Upper lobe of left lung (tissue), 4 donors: ENCODE measurements around the gene HIRA.

Source experiments
- POLR2AphosphoS5 ChIP-seq, 2 donors: sonication (generic); formaldehyde crosslinking; IDR thresholded peaks; one replicate each; pipeline ENCODE4 v1.5.1; 2017; ENCODE audit warnings: antibody characterized with exemption in 2 of 2
- TF ChIP-seq, protein P1 (sequence below), 6 experiments: fragments of 450-650 bp in 4 of 6; fragments of 200-600 bp in 2 of 6; sonication (generic) in 2 of 6; IDR thresholded peaks; one replicate each; pipeline ENCODE4 v1.5.1; 2016 to 2019; ENCODE audit warnings: antibody characterized with exemption in 6 of 6

DNA sequence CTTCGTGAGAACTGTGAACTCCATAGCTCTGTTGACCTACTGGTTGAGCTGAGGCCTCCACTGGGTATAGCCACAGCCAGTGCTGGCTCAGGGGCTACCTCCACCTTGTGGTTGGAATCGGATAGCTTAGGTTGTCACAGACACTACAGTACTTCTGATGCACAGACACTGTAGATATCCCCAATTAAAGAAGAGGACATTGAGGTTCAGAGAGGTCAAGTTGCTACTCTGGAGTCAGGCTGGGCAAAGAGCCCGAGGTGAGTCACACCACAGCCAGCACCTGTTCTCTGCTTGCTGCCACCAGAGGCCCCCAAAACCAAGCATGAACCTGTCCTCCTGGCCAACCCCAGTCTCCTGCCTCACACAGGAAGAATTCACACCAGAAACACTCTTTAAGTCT lies 42.0 kb upstream of the HIRA start:
- TF ChIP-seq POLR2AphosphoS5 (IDR thresholded peaks at IDR 0.05) = no peak
- TF ChIP-seq, protein P1, sequence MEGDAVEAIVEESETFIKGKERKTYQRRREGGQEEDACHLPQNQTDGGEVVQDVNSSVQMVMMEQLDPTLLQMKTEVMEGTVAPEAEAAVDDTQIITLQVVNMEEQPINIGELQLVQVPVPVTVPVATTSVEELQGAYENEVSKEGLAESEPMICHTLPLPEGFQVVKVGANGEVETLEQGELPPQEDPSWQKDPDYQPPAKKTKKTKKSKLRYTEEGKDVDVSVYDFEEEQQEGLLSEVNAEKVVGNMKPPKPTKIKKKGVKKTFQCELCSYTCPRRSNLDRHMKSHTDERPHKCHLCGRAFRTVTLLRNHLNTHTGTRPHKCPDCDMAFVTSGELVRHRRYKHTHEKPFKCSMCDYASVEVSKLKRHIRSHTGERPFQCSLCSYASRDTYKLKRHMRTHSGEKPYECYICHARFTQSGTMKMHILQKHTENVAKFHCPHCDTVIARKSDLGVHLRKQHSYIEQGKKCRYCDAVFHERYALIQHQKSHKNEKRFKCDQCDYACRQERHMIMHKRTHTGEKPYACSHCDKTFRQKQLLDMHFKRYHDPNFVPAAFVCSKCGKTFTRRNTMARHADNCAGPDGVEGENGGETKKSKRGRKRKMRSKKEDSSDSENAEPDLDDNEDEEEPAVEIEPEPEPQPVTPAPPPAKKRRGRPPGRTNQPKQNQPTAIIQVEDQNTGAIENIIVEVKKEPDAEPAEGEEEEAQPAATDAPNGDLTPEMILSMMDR (IDR thresholded peaks at IDR 0.05) = no peak
